Ovary (tissue), 3 donors: ENCODE data around the gene GPR155.

ENCODE experiments used
- CTCF ChIP-seq, 3 donors: fragments of 450-650 bp in 2 of 3; fragments of 200-600 bp in 1 of 3; IDR thresholded peaks; one replicate each; pipeline versions ENCODE4 v1.5.1 to v1.8.0; 2016 to 2022; ENCODE audit warnings: antibody characterized with exemption in 3 of 3, mild to moderate bottlenecking in 1 of 3
- POLR2A ChIP-seq: fragments of 450-650 bp; IDR thresholded peaks from one replicate; pipeline ENCODE4 v1.6.1; 2017; ENCODE audit warnings: antibody characterized with exemption, mild to moderate bottlenecking, moderate library complexity
- donor health status: DM: no; HTN: no; CAD: no.

GRCh38 chr2:174461221-174461620 is 25.6 kb downstream of the GPR155 start:
- TF ChIP-seq CTCF (IDR thresholded peaks at IDR 0.05) (no peak), POLR2A (no peak)
